Esophagus muscularis mucosa (tissue), 4 donors: ENCODE data around the gene PRKN. TPM values are rescaled to one million over a fixed set of nuclear protein-coding genes. Genes with fewer than 3 reads are reported as not detected.

ENCODE experiments used
- DNase-seq: peaks from one replicate; pipeline ENCODE4 v3.0.0-alpha.2; 2017; ENCODE audit errors: extremely low spot score
- H3K27ac ChIP-seq, 4 donors: fragments of 200-600 bp; sonication (generic); replicated peaks in 1 of 4; 1 replicate in 3 of 4; 2 replicates in 1 of 4; pipeline ENCODE4 v1.5.1; 2016 to 2019; ENCODE audit warnings: mild to moderate bottlenecking in 1 of 4
- H3K27me3 ChIP-seq, 4 donors: fragments of 200-600 bp; sonication (generic); one replicate each; pipeline versions ENCODE4 v1.5.1 to v1.6.0; 2016 to 2019
- H3K36me3 ChIP-seq, 4 donors: fragments of 200-600 bp; sonication (generic); one replicate each; pipeline ENCODE4 v1.5.1; 2016 to 2019
- H3K4me1 ChIP-seq, 4 donors: fragments of 200-600 bp; sonication (generic); one replicate each; pipeline ENCODE4 v1.5.1; 2016 to 2019
- H3K4me3 ChIP-seq, 4 donors: fragments of 200-600 bp; sonication (generic); 1 replicate in 2 of 4; 2 replicates in 2 of 4; pipeline ENCODE4 v1.5.1; 2016 to 2019; ENCODE audit warnings: mild to moderate bottlenecking in 4 of 4, moderate library complexity in 1 of 4
- H3K9me3 ChIP-seq, 4 donors: fragments of 200-600 bp; sonication (generic); 1 replicate in 3 of 4; 2 replicates in 1 of 4; pipeline ENCODE4 v1.5.1; 2016 to 2019
- CTCF ChIP-seq, 3 experiments: fragments of 200-600 bp in 2 of 3; fragments of 450-650 bp in 1 of 3; sonication (generic) in 2 of 3; IDR thresholded peaks; one replicate each; pipeline ENCODE4 v1.5.1; 2017 to 2019; ENCODE audit warnings: antibody characterized with exemption in 3 of 3, mild to moderate bottlenecking in 2 of 3, moderate library complexity in 1 of 3
- EP300 ChIP-seq: sonication (generic); formaldehyde crosslinking; IDR thresholded peaks from one replicate; pipeline ENCODE4 v1.6.1; 2017; ENCODE audit warnings: antibody characterized with exemption
- POLR2A ChIP-seq: fragments of 450-650 bp; IDR thresholded peaks from one replicate; pipeline ENCODE4 v1.6.1; 2017; ENCODE audit warnings: antibody characterized with exemption, moderate library complexity, mild to moderate bottlenecking, low read depth
- POLR2AphosphoS5 ChIP-seq, 2 donors: sonication (generic); formaldehyde crosslinking; IDR thresholded peaks; one replicate each; pipeline ENCODE4 v1.6.1; 2017; ENCODE audit warnings: antibody characterized with exemption in 2 of 2
- WGBS: methylation state at CpG from one replicate; pipeline ENCODE4 v1.1.5; 2018; 5-methylcytosine and 5-hydroxymethylcytosine counted together
- intact Hi-C: fragments of 100-400 bp; cut with DNase I; formaldehyde crosslinking; loops from one replicate; pipeline ENCODE4 v1.15.1; 2023
- total RNA-seq, 4 donors: library from RNA; depleted of rRNA; stranded (reverse); fragments of >200 nt; gene quantifications; one replicate each; pipeline versions ENCODE4 v1.1.0 to v1.2.1, GENCODE V29; 2016

Gene PRKN
- total RNA-seq, 4 donors from 2014 or later = 9.6 to 14.5 (median 10.8) TPM

GRCh38 chr6:162562041-162562440 lies 165.5 kb downstream of the PRKN start:
- intact Hi-C loops = no loop called here
- H3K27me3 ChIP-seq = no peaks in the 10 kb centered on the region
- H3K27ac ChIP-seq = no peak overlapping the region
- DNase-seq = no peak
- no peaks in the 10 kb centered on the region for H3K36me3 ChIP-seq
- no peak for TF ChIP-seq EP300
- TF ChIP-seq CTCF (IDR thresholded peaks at IDR 0.05) = no peak
- no peak for TF ChIP-seq POLR2A
- TF ChIP-seq POLR2AphosphoS5 (IDR thresholded peaks at IDR 0.05) = no peak
- no peaks in the 10 kb centered on the region for H3K4me1 ChIP-seq
- WGBS = 95% methylated on average over 3 of the region's 3 CpGs
- peaks cover 0 to 19% (median 2%) of the 10 kb centered on the region in 4 donors for H3K9me3 ChIP-seq
- H3K4me3 ChIP-seq = no peak overlapping the region

GRCh38 chr6:162560891-162561290 lies 166.7 kb downstream of the PRKN start:
- Histone ChIP-seq H3K4me1 (no peaks in the 10 kb centered on the region), H3K27ac (no peak overlapping the region), H3K9me3 (peaks cover 0 to 17% (median 2%) of the 10 kb centered on the region in 4 donors), H3K27me3 (no peaks in the 10 kb centered on the region), H3K36me3 (no peaks in the 10 kb centered on the region), H3K4me3 (no peak overlapping the region)
- WGBS = 88% methylated on average over 8 of the region's 8 CpGs
- no peak for DNase-seq
- TF ChIP-seq EP300 (no peak), POLR2AphosphoS5 (IDR thresholded peaks at IDR 0.05) (no peak), POLR2A (no peak), CTCF (IDR thresholded peaks at IDR 0.05) (no peak)
- intact Hi-C loops = no loop called here

GRCh38 chr6:162554531-162554930 lies 173.0 kb downstream of the PRKN start:
- no peaks in the 10 kb centered on the region for H3K9me3 ChIP-seq
- WGBS = 87% methylated on average over 9 of the region's 9 CpGs
- no peak overlapping the region for H3K4me3 ChIP-seq
- H3K27ac ChIP-seq = no peak overlapping the region
- TF ChIP-seq POLR2AphosphoS5 (IDR thresholded peaks at IDR 0.05) (no peak), CTCF (IDR thresholded peaks at IDR 0.05) (no peak), POLR2A (no peak), EP300 (no peak)
- H3K4me1 ChIP-seq = no peaks in the 10 kb centered on the region
- H3K36me3 ChIP-seq = no peaks in the 10 kb centered on the region
- DNase-seq = peak; percentile 37
- intact Hi-C loops = no loop called here
- no peaks in the 10 kb centered on the region for H3K27me3 ChIP-seq

GRCh38 chr6:162546905-162547304 lies 180.7 kb downstream of the PRKN start:
- H3K4me3 ChIP-seq = no peak overlapping the region
- intact Hi-C loops = no loop called here
- 80% methylated on average over 4 of the region's 4 CpGs for WGBS
- no peaks in the 10 kb centered on the region for H3K36me3 ChIP-seq
- H3K9me3 ChIP-seq = no peaks in the 10 kb centered on the region
- DNase-seq = no peak
- no peak overlapping the region for H3K27ac ChIP-seq
- TF ChIP-seq CTCF (IDR thresholded peaks at IDR 0.05) = no peak
- TF ChIP-seq POLR2A = no peak
- TF ChIP-seq POLR2AphosphoS5 (IDR thresholded peaks at IDR 0.05) = no peak
- TF ChIP-seq EP300 = no peak
- H3K4me1 ChIP-seq = peaks cover 0 to 6% (median 0%) of the 10 kb centered on the region in 4 donors
- no peaks in the 10 kb centered on the region for H3K27me3 ChIP-seq

GRCh38 chr6:162543221-162543620 lies 184.3 kb downstream of the PRKN start:
- Histone ChIP-seq H3K4me1 (peaks cover 0 to 6% (median 0%) of the 10 kb centered on the region in 4 donors), H3K9me3 (no peaks in the 10 kb centered on the region), H3K36me3 (no peaks in the 10 kb centered on the region), H3K4me3 (no peak overlapping the region), H3K27me3 (no peaks in the 10 kb centered on the region), H3K27ac (no peak overlapping the region)
- WGBS = 92% methylated on average over 6 of the region's 6 CpGs
- intact Hi-C loops = no loop called here
- peak; percentile 66 for DNase-seq
- TF ChIP-seq POLR2AphosphoS5 (IDR thresholded peaks at IDR 0.05) = no peak
